B cell (primary cell): Measurements from ENCODE around the gene MAP2K3. TPM values are rescaled to one million over a fixed set of nuclear protein-coding genes. Genes with fewer than 3 reads are reported as not detected.

Experiments
- ATAC-seq: fragments of 200-7000 bp; cut with Tn5 transposase; one replicate; pipeline ENCODE4 v1.10.0; 2021; ENCODE audit warnings: low read depth, mild to moderate bottlenecking, moderate number of reproducible peaks, moderate library complexity
- CTCF ChIA-PET: fragments of 350-600 bp; sonication (Branson Sonifier 250); formaldehyde crosslinking; loops from one replicate; lab custom pipeline; 2021; ENCODE audit warnings: antibody characterized with exemption, inconsistent platforms; lab: Charles Lee
- POLR2A ChIA-PET: fragments of 350-600 bp; sonication (Branson Sonifier 250); formaldehyde crosslinking; loops from one replicate; lab custom pipeline; 2021; ENCODE audit warnings: antibody characterized with exemption; lab: Charles Lee
- DNase-seq: peaks from one replicate; pipeline ENCODE4 v3.0.0; 2013
- H2AFZ ChIP-seq: 2 replicates; pipeline ENCODE4 v1.6.1; 2012; ENCODE audit warnings: mild to moderate bottlenecking, low read depth, low read length; ENCODE audit not compliant: insufficient read depth, poor library complexity, severe bottlenecking
- H3K27ac ChIP-seq, 2 donors: 1 replicate in 1 of 2; 2 replicates in 1 of 2; pipeline ENCODE4 v1.5.1; 2012 to 2013; ENCODE audit warnings: low read length in 2 of 2, mild to moderate bottlenecking in 2 of 2, moderate library complexity in 1 of 2
- H3K27me3 ChIP-seq, 4 experiments: fragments of 200-600 bp in 1 of 4; sonication (generic) in 1 of 4; replicated peaks in 1 of 4; 1 replicate in 2 of 4; 2 replicates in 2 of 4; pipeline versions ENCODE4 v1.6.1 to v1.7.0; 2013 to 2016; ENCODE audit warnings: low read length in 3 of 4, mild to moderate bottlenecking in 2 of 4, mixed read lengths in 1 of 4, moderate library complexity in 1 of 4; ENCODE audit not compliant: insufficient read depth in 4 of 4, control insufficient read depth in 3 of 4; ENCODE audit errors: control extremely low read depth in 1 of 4
- H3K36me3 ChIP-seq, 2 experiments: replicated peaks in 1 of 2; 1 replicate in 1 of 2; 2 replicates in 1 of 2; pipeline versions ENCODE4 v1.6.1 to v1.7.1; 2013; ENCODE audit warnings: low read length in 1 of 2; ENCODE audit not compliant: insufficient read depth in 2 of 2, control insufficient read depth in 1 of 2; ENCODE audit errors: control extremely low read depth in 1 of 2, extremely low read depth in 1 of 2
- H3K4me1 ChIP-seq, 2 donors: fragments of 200-600 bp in 1 of 2; sonication (generic) in 1 of 2; 1 replicate in 1 of 2; 2 replicates in 1 of 2; pipeline versions ENCODE4 v1.5.1 to v1.6.1; 2013 to 2017; ENCODE audit warnings: low read length in 2 of 2; ENCODE audit not compliant: control insufficient read depth in 2 of 2, insufficient read depth in 2 of 2
- H3K4me2 ChIP-seq: replicated peaks from 2 replicates; pipeline ENCODE3; 2012; ENCODE audit warnings: mild to moderate bottlenecking, low read depth, low read length; ENCODE audit not compliant: poor library complexity, severe bottlenecking
- H3K4me3 ChIP-seq, 5 experiments: fragments of 200-600 bp in 1 of 5; sonication (generic) in 1 of 5; 1 replicate in 3 of 5; 2 replicates in 2 of 5; pipeline versions ENCODE4 v1.5.1 to v1.7.0; 2011 to 2016; ENCODE audit warnings: low read length in 4 of 5, mild to moderate bottlenecking in 4 of 5, low read depth in 2 of 5, control low read depth in 1 of 5, moderate library complexity in 1 of 5; ENCODE audit not compliant: insufficient read depth in 1 of 5; ENCODE audit errors: control extremely low read depth in 1 of 5, extremely low read depth in 1 of 5
- H3K79me2 ChIP-seq: fragments of 200-600 bp; sonication (generic); one replicate; pipeline ENCODE4 v1.6.0; 2016; ENCODE audit warnings: low read length; ENCODE audit not compliant: control insufficient read depth, insufficient read depth
- H3K9ac ChIP-seq: fragments of 200-600 bp; sonication (generic); 2 replicates; pipeline ENCODE4 v1.6.1; 2017; ENCODE audit warnings: mild to moderate bottlenecking, low read length, moderate library complexity
- H3K9me3 ChIP-seq, 3 donors: one replicate each; pipeline versions ENCODE4 v1.6.1 to v1.7.1; 2013; ENCODE audit warnings: low read length in 2 of 3; ENCODE audit not compliant: control insufficient read depth in 2 of 3, insufficient read depth in 1 of 3; ENCODE audit errors: control extremely low read depth in 1 of 3
- H4K20me1 ChIP-seq: 2 replicates; pipeline ENCODE4 v1.6.0; 2012; ENCODE audit warnings: mild to moderate bottlenecking, low read length; ENCODE audit not compliant: insufficient read depth, control insufficient read depth, poor library complexity, severe bottlenecking
- H3K27ac Mint-ChIP-seq: one replicate; pipeline ENCODE4 v1.8.0; 2021; ENCODE audit warnings: mixed read lengths
- H3K27me3 Mint-ChIP-seq: one replicate; pipeline ENCODE4 v1.8.0; 2021; ENCODE audit warnings: mixed read lengths
- H3K4me1 Mint-ChIP-seq: one replicate; pipeline ENCODE4 v1.8.0; 2021; ENCODE audit warnings: mixed read lengths
- H3K4me3 Mint-ChIP-seq: one replicate; pipeline ENCODE4 v1.8.0; 2021; ENCODE audit warnings: mixed read lengths
- H3K9me3 Mint-ChIP-seq: one replicate; pipeline ENCODE4 v1.8.0; 2022; ENCODE audit warnings: mixed read lengths; ENCODE audit not compliant: insufficient read depth
- EZH2 ChIP-seq: IDR thresholded peaks from 2 replicates; pipeline ENCODE4 v1.6.1; 2012; ENCODE audit warnings: borderline replicate concordance, low read depth, mild to moderate bottlenecking, moderate library complexity, low read length; ENCODE audit not compliant: insufficient read depth, poor library complexity, severe bottlenecking
- WGBS: methylation state at CpG from one replicate; pipeline ENCODE4 v1.1.5; 2013; ENCODE audit warnings: missing lambda C conversion rate; ENCODE audit not compliant: insufficient coverage; 5-methylcytosine and 5-hydroxymethylcytosine counted together
- intact Hi-C: fragments of 100-400 bp; cut with micrococcal nuclease; formaldehyde crosslinking; loops from one replicate; pipeline ENCODE4 v1.10.0; 2022
- polyA plus RNA-seq: library from polyadenylated mRNA; depleted of rRNA; stranded (reverse); fragments of >200 nt; gene quantifications from 2 replicates; pipeline ENCODE4 v1.2.3, GENCODE V29; 2012
- total RNA-seq, 2 donors: library from RNA; stranded (reverse); fragments of 120-200 nt in 1 of 2; gene quantifications; 1 replicate in 1 of 2; 2 replicates in 1 of 2; pipeline versions ENCODE4 v1.2.3 to v1.2.4, GENCODE V29; 2013 to 2022
- TF ChIP-seq, protein P1 (sequence below): fragments of 200-600 bp; IDR thresholded peaks from one replicate; pipeline ENCODE4 v1.8.0; 2022; ENCODE audit warnings: antibody characterized with exemption, mild to moderate bottlenecking

MAP2K3 gene
- total and polyA plus RNA-seq, 2 donors (not counting 1 experiment from before 2014, with no cell fraction given) = 61.0 to 118 TPM

DNA sequence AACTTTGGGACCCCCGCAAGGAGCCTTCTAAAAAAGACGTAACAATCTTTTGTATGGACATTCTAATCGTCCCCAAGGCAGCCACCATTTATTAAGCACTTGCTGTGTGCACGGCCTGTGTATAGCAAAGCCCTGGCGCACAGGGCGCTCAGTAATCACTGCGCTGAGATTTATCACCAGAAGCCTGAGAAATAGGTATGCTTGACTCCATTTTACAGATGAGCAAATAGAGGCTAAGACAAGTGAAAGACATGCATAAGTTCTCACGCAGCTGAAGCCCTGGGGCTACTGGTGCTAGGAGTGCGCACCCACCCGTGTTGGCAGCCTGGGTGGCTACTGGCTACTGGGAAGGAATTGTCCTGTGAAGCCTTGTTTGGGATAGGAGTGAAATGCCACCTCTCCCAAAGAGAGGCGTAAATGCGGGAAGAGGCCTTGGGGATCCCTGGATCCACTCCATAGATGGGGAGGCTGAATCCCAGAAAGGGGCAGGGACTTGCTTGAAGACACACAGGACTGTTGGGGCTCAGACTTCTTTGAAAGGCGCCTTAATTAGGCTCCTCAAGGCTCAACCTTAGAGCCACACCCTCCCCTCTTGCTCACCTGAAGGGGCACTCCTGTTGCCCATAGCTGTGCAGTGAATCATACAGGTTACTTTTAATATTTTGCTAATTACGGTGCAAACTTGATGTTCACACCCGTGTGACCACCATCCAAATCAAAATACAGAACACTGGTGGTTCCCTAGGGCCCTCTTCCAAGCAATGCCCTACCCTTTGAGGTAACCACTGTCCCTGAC is 30.7 kb upstream of the MAP2K3 start:
- intact Hi-C loops = loop anchor here (1.0 to 2.0 kb wide), 5 partner anchors 21 to 128 kb away; partner anchors contain the start of genes DHRS7B and TMEM11
- Mint-ChIP-seq H3K27me3 (peaks cover 8% of the 10 kb centered on the region), H3K27ac (peak overlapping the region; percentile 88), H3K4me3 (peak overlapping the region; percentile 89), H3K9me3 (no peaks in the 10 kb centered on the region), H3K4me1 (peaks cover 22% of the 10 kb centered on the region)
- Histone ChIP-seq H3K27ac (peak overlapping the region; percentile 5 to 70), H2AFZ (peak overlapping the region; percentile 87), H3K36me3 (no peaks in the 10 kb centered on the region), H4K20me1 (no peaks in the 10 kb centered on the region), H3K27me3 (no peaks in the 10 kb centered on the region), H3K4me1 (peaks cover 11 to 24% of the 10 kb centered on the region in 2 donors), H3K9me3 (no peaks in the 10 kb centered on the region), H3K4me3 (peak overlapping the region; percentile 34 to 90 (median 61)), H3K79me2 (no peaks in the 10 kb centered on the region), H3K4me2 (peak overlapping the region; percentile 99), H3K9ac (peak overlapping the region; percentile 78)
- ATAC-seq (no peak), DNase-seq (no peak)
- WGBS = 41% methylated on average over 10 of the region's 15 CpGs
- CTCF ChIA-PET = interaction anchor here (1.0 to 1.8 kb wide), 6 partner anchors 26 to 233 kb away, joined by 3 to 5 read pairs (median 4); no protein-coding TSS in a partner anchor
- no peak for TF ChIP-seq EZH2
- TF ChIP-seq, protein P1, sequence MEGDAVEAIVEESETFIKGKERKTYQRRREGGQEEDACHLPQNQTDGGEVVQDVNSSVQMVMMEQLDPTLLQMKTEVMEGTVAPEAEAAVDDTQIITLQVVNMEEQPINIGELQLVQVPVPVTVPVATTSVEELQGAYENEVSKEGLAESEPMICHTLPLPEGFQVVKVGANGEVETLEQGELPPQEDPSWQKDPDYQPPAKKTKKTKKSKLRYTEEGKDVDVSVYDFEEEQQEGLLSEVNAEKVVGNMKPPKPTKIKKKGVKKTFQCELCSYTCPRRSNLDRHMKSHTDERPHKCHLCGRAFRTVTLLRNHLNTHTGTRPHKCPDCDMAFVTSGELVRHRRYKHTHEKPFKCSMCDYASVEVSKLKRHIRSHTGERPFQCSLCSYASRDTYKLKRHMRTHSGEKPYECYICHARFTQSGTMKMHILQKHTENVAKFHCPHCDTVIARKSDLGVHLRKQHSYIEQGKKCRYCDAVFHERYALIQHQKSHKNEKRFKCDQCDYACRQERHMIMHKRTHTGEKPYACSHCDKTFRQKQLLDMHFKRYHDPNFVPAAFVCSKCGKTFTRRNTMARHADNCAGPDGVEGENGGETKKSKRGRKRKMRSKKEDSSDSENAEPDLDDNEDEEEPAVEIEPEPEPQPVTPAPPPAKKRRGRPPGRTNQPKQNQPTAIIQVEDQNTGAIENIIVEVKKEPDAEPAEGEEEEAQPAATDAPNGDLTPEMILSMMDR = no peak
- POLR2A ChIA-PET = interaction anchor here (0.6 to 2.4 kb wide), 5 partner anchors 22 to 201 kb away, joined by 3 to 10 read pairs (median 4); partner anchors contain the start of gene TMEM11

DNA sequence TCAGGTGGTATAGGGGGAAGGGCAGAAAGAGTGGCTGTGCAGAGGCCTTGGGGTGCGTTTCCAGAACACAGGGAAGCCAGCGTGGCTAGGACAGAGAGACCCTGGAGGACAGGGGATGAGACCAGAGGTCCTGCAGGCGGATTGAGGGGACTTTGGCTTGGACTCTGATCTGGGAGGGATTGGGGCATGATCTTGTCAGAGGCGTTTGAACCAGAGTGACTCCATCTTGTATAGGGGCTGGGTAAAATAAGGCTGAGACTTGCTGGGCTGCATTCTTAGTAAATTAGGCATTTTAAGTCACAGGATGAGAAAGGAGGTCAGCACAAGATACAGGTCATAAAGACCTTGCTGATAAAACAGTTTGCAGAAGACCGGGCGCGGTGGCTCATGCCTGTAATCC is 25.9 kb upstream of the MAP2K3 start:
- peaks cover 8% of the 10 kb centered on the region for H3K4me1 Mint-ChIP-seq
- CTCF ChIA-PET = interaction anchor here (0.7 kb wide), 1 partner anchor 943 kb away, joined by 3 read pairs; no protein-coding TSS in a partner anchor
- Histone ChIP-seq H3K79me2 (no peaks in the 10 kb centered on the region), H3K9ac (no peak overlapping the region), H3K4me1 (peaks cover 5 to 6% of the 10 kb centered on the region in 2 donors), H3K4me2 (no peak overlapping the region), H4K20me1 (no peaks in the 10 kb centered on the region), H3K4me3 (no peak overlapping the region), H3K27ac (no peak overlapping the region), H3K9me3 (no peaks in the 10 kb centered on the region), H2AFZ (no peak overlapping the region), H3K36me3 (no peaks in the 10 kb centered on the region), H3K27me3 (no peaks in the 10 kb centered on the region)
- ATAC-seq (no peak), DNase-seq (no peak)
- WGBS = 94% methylated on average over 7 of the region's 7 CpGs
- intact Hi-C loops = no loop called here
- no peaks in the 10 kb centered on the region for H3K9me3 Mint-ChIP-seq
- H3K27me3 Mint-ChIP-seq = peaks cover 8% of the 10 kb centered on the region
- TF ChIP-seq, protein P1 = no peak
- no peak for TF ChIP-seq EZH2
- no peak overlapping the region for H3K27ac Mint-ChIP-seq
- POLR2A ChIA-PET = no interaction called here
- no peak overlapping the region for H3K4me3 Mint-ChIP-seq
